B cell (primary cell): Measurements from ENCODE around the gene MRPL20. TPM values are rescaled to one million over a fixed set of nuclear protein-coding genes. Genes with fewer than 3 reads are reported as not detected.

Experiments used
- ATAC-seq: fragments of 200-7000 bp; cut with Tn5 transposase; one replicate; pipeline ENCODE4 v1.10.0; 2021; ENCODE audit warnings: low read depth, mild to moderate bottlenecking, moderate number of reproducible peaks, moderate library complexity
- CTCF ChIA-PET: fragments of 350-600 bp; sonication (Branson Sonifier 250); formaldehyde crosslinking; loops from one replicate; lab custom pipeline; 2021; ENCODE audit warnings: antibody characterized with exemption, inconsistent platforms; lab: Charles Lee
- POLR2A ChIA-PET: fragments of 350-600 bp; sonication (Branson Sonifier 250); formaldehyde crosslinking; loops from one replicate; lab custom pipeline; 2021; ENCODE audit warnings: antibody characterized with exemption; lab: Charles Lee
- DNase-seq: peaks from one replicate; pipeline ENCODE4 v3.0.0; 2013
- H2AFZ ChIP-seq: 2 replicates; pipeline ENCODE4 v1.6.1; 2012; ENCODE audit warnings: mild to moderate bottlenecking, low read depth, low read length; ENCODE audit not compliant: insufficient read depth, poor library complexity, severe bottlenecking
- H3K27ac ChIP-seq, 2 donors: 1 replicate in 1 of 2; 2 replicates in 1 of 2; pipeline ENCODE4 v1.5.1; 2012 to 2013; ENCODE audit warnings: low read length in 2 of 2, mild to moderate bottlenecking in 2 of 2, moderate library complexity in 1 of 2
- H3K27me3 ChIP-seq, 4 experiments: fragments of 200-600 bp in 1 of 4; sonication (generic) in 1 of 4; replicated peaks in 1 of 4; 1 replicate in 2 of 4; 2 replicates in 2 of 4; pipeline versions ENCODE4 v1.6.1 to v1.7.0; 2013 to 2016; ENCODE audit warnings: low read length in 3 of 4, mild to moderate bottlenecking in 2 of 4, mixed read lengths in 1 of 4, moderate library complexity in 1 of 4; ENCODE audit not compliant: insufficient read depth in 4 of 4, control insufficient read depth in 3 of 4; ENCODE audit errors: control extremely low read depth in 1 of 4
- H3K36me3 ChIP-seq, 2 experiments: replicated peaks in 1 of 2; 1 replicate in 1 of 2; 2 replicates in 1 of 2; pipeline versions ENCODE4 v1.6.1 to v1.7.1; 2013; ENCODE audit warnings: low read length in 1 of 2; ENCODE audit not compliant: insufficient read depth in 2 of 2, control insufficient read depth in 1 of 2; ENCODE audit errors: control extremely low read depth in 1 of 2, extremely low read depth in 1 of 2
- H3K4me1 ChIP-seq, 2 donors: fragments of 200-600 bp in 1 of 2; sonication (generic) in 1 of 2; 1 replicate in 1 of 2; 2 replicates in 1 of 2; pipeline versions ENCODE4 v1.5.1 to v1.6.1; 2013 to 2017; ENCODE audit warnings: low read length in 2 of 2; ENCODE audit not compliant: control insufficient read depth in 2 of 2, insufficient read depth in 2 of 2
- H3K4me2 ChIP-seq: replicated peaks from 2 replicates; pipeline ENCODE3; 2012; ENCODE audit warnings: mild to moderate bottlenecking, low read depth, low read length; ENCODE audit not compliant: poor library complexity, severe bottlenecking
- H3K4me3 ChIP-seq, 5 experiments: fragments of 200-600 bp in 1 of 5; sonication (generic) in 1 of 5; 1 replicate in 3 of 5; 2 replicates in 2 of 5; pipeline versions ENCODE4 v1.5.1 to v1.7.0; 2011 to 2016; ENCODE audit warnings: low read length in 4 of 5, mild to moderate bottlenecking in 4 of 5, low read depth in 2 of 5, control low read depth in 1 of 5, moderate library complexity in 1 of 5; ENCODE audit not compliant: insufficient read depth in 1 of 5; ENCODE audit errors: control extremely low read depth in 1 of 5, extremely low read depth in 1 of 5
- H3K79me2 ChIP-seq: fragments of 200-600 bp; sonication (generic); one replicate; pipeline ENCODE4 v1.6.0; 2016; ENCODE audit warnings: low read length; ENCODE audit not compliant: control insufficient read depth, insufficient read depth
- H3K9ac ChIP-seq: fragments of 200-600 bp; sonication (generic); 2 replicates; pipeline ENCODE4 v1.6.1; 2017; ENCODE audit warnings: mild to moderate bottlenecking, low read length, moderate library complexity
- H3K9me3 ChIP-seq, 3 donors: one replicate each; pipeline versions ENCODE4 v1.6.1 to v1.7.1; 2013; ENCODE audit warnings: low read length in 2 of 3; ENCODE audit not compliant: control insufficient read depth in 2 of 3, insufficient read depth in 1 of 3; ENCODE audit errors: control extremely low read depth in 1 of 3
- H4K20me1 ChIP-seq: 2 replicates; pipeline ENCODE4 v1.6.0; 2012; ENCODE audit warnings: mild to moderate bottlenecking, low read length; ENCODE audit not compliant: insufficient read depth, control insufficient read depth, poor library complexity, severe bottlenecking
- H3K27ac Mint-ChIP-seq: one replicate; pipeline ENCODE4 v1.8.0; 2021; ENCODE audit warnings: mixed read lengths
- H3K27me3 Mint-ChIP-seq: one replicate; pipeline ENCODE4 v1.8.0; 2021; ENCODE audit warnings: mixed read lengths
- H3K4me1 Mint-ChIP-seq: one replicate; pipeline ENCODE4 v1.8.0; 2021; ENCODE audit warnings: mixed read lengths
- H3K4me3 Mint-ChIP-seq: one replicate; pipeline ENCODE4 v1.8.0; 2021; ENCODE audit warnings: mixed read lengths
- H3K9me3 Mint-ChIP-seq: one replicate; pipeline ENCODE4 v1.8.0; 2022; ENCODE audit warnings: mixed read lengths; ENCODE audit not compliant: insufficient read depth
- CTCF ChIP-seq: fragments of 200-600 bp; IDR thresholded peaks from one replicate; pipeline ENCODE4 v1.8.0; 2022; ENCODE audit warnings: antibody characterized with exemption, mild to moderate bottlenecking
- EZH2 ChIP-seq: IDR thresholded peaks from 2 replicates; pipeline ENCODE4 v1.6.1; 2012; ENCODE audit warnings: borderline replicate concordance, low read depth, mild to moderate bottlenecking, moderate library complexity, low read length; ENCODE audit not compliant: insufficient read depth, poor library complexity, severe bottlenecking
- WGBS: methylation state at CpG from one replicate; pipeline ENCODE4 v1.1.5; 2013; ENCODE audit warnings: missing lambda C conversion rate; ENCODE audit not compliant: insufficient coverage; 5-methylcytosine and 5-hydroxymethylcytosine counted together
- intact Hi-C: fragments of 100-400 bp; cut with micrococcal nuclease; formaldehyde crosslinking; loops from one replicate; pipeline ENCODE4 v1.10.0; 2022
- polyA plus RNA-seq: library from polyadenylated mRNA; depleted of rRNA; stranded (reverse); fragments of >200 nt; gene quantifications from 2 replicates; pipeline ENCODE4 v1.2.3, GENCODE V29; 2012
- total RNA-seq, 2 donors: library from RNA; stranded (reverse); fragments of 120-200 nt in 1 of 2; gene quantifications; 1 replicate in 1 of 2; 2 replicates in 1 of 2; pipeline versions ENCODE4 v1.2.3 to v1.2.4, GENCODE V29; 2013 to 2022

MRPL20 gene
- total and polyA plus RNA-seq, 2 donors (not counting 1 experiment from before 2014, with no cell fraction given): 55.9 to 119 TPM

GRCh38 chr1:1380860-1381259 is 26.2 kb downstream of the MRPL20 start:
- no peak overlapping the region for H3K27ac Mint-ChIP-seq
- no peak overlapping the region for H3K27ac ChIP-seq
- no peak for ATAC-seq
- DNase-seq: no peak
- H3K9me3 ChIP-seq: no peaks in the 10 kb centered on the region
- H3K27me3 ChIP-seq: no peaks in the 10 kb centered on the region
- H3K4me3 Mint-ChIP-seq: no peak overlapping the region
- no peak overlapping the region for H3K4me3 ChIP-seq
- peaks cover 3% of the 10 kb centered on the region for H4K20me1 ChIP-seq
- peaks cover 0 to 4% of the 10 kb centered on the region in 2 experiments for H3K36me3 ChIP-seq
- H3K4me1 ChIP-seq: peaks cover 3 to 4% of the 10 kb centered on the region in 2 donors
- H3K4me1 Mint-ChIP-seq: no peaks in the 10 kb centered on the region
- H2AFZ ChIP-seq: no peak overlapping the region
- intact Hi-C loops: no loop called here
- H3K4me2 ChIP-seq: no peak overlapping the region
- CTCF ChIA-PET: no interaction called here
- no peaks in the 10 kb centered on the region for H3K9me3 Mint-ChIP-seq
- WGBS: 99% methylated on average over 16 of the region's 16 CpGs
- no peaks in the 10 kb centered on the region for H3K27me3 Mint-ChIP-seq
- H3K9ac ChIP-seq: no peak overlapping the region
- POLR2A ChIA-PET: no interaction called here
- TF ChIP-seq EZH2 (no peak), CTCF (no peak)
- H3K79me2 ChIP-seq: peaks cover 18% of the 10 kb centered on the region

DNA sequence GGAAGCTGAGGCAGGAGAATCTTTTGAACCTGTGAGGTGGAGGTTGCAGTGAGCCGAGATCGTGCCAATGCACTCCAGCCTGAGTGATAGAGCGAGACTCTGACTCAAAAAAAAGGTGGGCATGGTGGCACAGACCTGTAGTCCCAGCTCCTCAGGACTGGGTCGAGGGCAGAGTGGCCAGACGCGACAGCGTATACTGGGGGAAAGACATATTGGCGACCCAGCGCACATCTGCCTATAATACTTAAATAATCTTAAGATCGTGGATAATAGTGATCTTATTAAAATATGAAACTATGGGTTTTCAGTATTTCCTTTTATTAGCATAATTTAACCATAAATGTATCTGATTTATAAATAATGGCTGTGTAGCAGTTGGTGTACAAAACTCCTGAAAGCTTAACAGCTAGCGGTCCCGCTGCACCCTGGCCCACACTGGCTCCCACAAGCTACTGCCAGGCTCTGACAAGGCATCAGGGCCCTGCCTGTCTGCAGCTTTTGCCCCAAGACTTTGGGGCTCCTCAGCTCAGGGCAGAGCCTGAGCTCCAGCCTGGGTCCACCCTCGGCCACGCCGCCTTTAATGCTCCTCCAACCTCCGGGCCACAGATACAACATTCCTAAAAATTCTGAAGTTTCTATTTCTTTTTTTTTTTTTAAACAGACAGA is 29.4 kb downstream of the MRPL20 start:
- Histone ChIP-seq H3K79me2 (peaks cover 29% of the 10 kb centered on the region), H3K4me1 (peaks cover 10 to 22% of the 10 kb centered on the region in 2 donors), H3K27ac (no peak overlapping the region), H2AFZ (no peak overlapping the region), H3K9ac (no peak overlapping the region), H3K27me3 (no peaks in the 10 kb centered on the region), H3K36me3 (peaks cover 0 to 7% of the 10 kb centered on the region in 2 experiments), H3K4me3 (no peak overlapping the region), H3K9me3 (no peaks in the 10 kb centered on the region), H3K4me2 (no peak overlapping the region), H4K20me1 (peaks cover 16% of the 10 kb centered on the region)
- ChIA-PET CTCF (interaction anchor here (1.0 kb wide), 1 partner anchor 22 kb away, joined by 4 read pairs; no protein-coding TSS in a partner anchor), POLR2A (interaction anchor here (1.5 kb wide), 1 partner anchor 21 kb away, joined by 3 read pairs; the partner anchor contains the start of gene CCNL2)
- Mint-ChIP-seq H3K9me3 (no peaks in the 10 kb centered on the region), H3K4me3 (no peak overlapping the region), H3K4me1 (peaks cover 9% of the 10 kb centered on the region), H3K27me3 (no peaks in the 10 kb centered on the region), H3K27ac (no peak overlapping the region)
- no peak for DNase-seq
- no peak for ATAC-seq
- TF ChIP-seq EZH2 (no peak), CTCF (no peak)
- intact Hi-C loops: no loop called here
- 100% methylated on average over 9 of the region's 16 CpGs for WGBS
